Activated CD8-positive, alpha-beta T cell treated with anti-CD3 and anti-CD28 coated beads for 36 hours (primary cell): ENCODE measurements around the gene DNAH11. TPM values are rescaled to one million over a fixed set of nuclear protein-coding genes. Genes with fewer than 3 reads are reported as not detected.

Source experiments
- ATAC-seq: fragments of 200-7000 bp; cut with Tn5 transposase; one replicate; pipeline ENCODE4 v1.10.0; 2021; ENCODE audit warnings: mild to moderate bottlenecking, moderate library complexity
- CTCF ChIA-PET: fragments of 350-600 bp; sonication (Branson Sonifier 250); formaldehyde crosslinking; loops from one replicate; lab custom pipeline; 2021; ENCODE audit warnings: antibody characterized with exemption; lab: Charles Lee
- POLR2A ChIA-PET: fragments of 350-600 bp; sonication (Branson Sonifier 250); formaldehyde crosslinking; loops from one replicate; lab custom pipeline; 2021; ENCODE audit warnings: antibody characterized with exemption; lab: Charles Lee
- DNase-seq: peaks from one replicate; pipeline ENCODE4 v3.0.0-alpha.2; 2020
- H3K27ac Mint-ChIP-seq: one replicate; pipeline ENCODE4 v1.8.0; 2021; ENCODE audit warnings: mild to moderate bottlenecking, mixed read lengths
- H3K27me3 Mint-ChIP-seq: one replicate; pipeline ENCODE4 v1.8.0; 2021; ENCODE audit warnings: mixed read lengths
- H3K36me3 Mint-ChIP-seq: one replicate; pipeline ENCODE4 v1.8.0; 2021; ENCODE audit warnings: low read depth, mixed read lengths
- H3K4me1 Mint-ChIP-seq: one replicate; pipeline ENCODE4 v1.8.0; 2021; ENCODE audit warnings: low read depth, mixed read lengths
- H3K4me3 Mint-ChIP-seq: one replicate; pipeline ENCODE4 v1.8.0; 2021; ENCODE audit warnings: mild to moderate bottlenecking, moderate library complexity, mixed read lengths
- H3K9me3 Mint-ChIP-seq: one replicate; pipeline ENCODE4 v1.8.0; 2021; ENCODE audit warnings: mixed read lengths
- CTCF ChIP-seq: fragments of 200-600 bp; IDR thresholded peaks from one replicate; pipeline ENCODE4 v1.8.0; 2022; ENCODE audit warnings: antibody characterized with exemption, mild to moderate bottlenecking
- intact Hi-C: fragments of 100-400 bp; cut with micrococcal nuclease; formaldehyde crosslinking; loops from one replicate; pipeline ENCODE4 v1.10.0; 2022
- total RNA-seq, 2 experiments: library from RNA; stranded (reverse); gene quantifications; one replicate each; pipeline ENCODE4 v1.2.3, GENCODE V29; 2021

Gene DNAH11
- total RNA-seq, 2 experiments from 2014 or later = 2.3 to 2.7 TPM

- no peaks in the 10 kb centered on the region for H3K9me3 Mint-ChIP-seq
- no peak overlapping the region for H3K27ac Mint-ChIP-seq
- POLR2A ChIA-PET = no interaction called here
- intact Hi-C loops = no loop called here
- CTCF ChIA-PET = no interaction called here
- no peaks in the 10 kb centered on the region for H3K36me3 Mint-ChIP-seq
- no peak overlapping the region for H3K4me3 Mint-ChIP-seq
- no peaks in the 10 kb centered on the region for H3K4me1 Mint-ChIP-seq
- ATAC-seq (no peak), DNase-seq (no peak)
- no peaks in the 10 kb centered on the region for H3K27me3 Mint-ChIP-seq
- no peak for TF ChIP-seq CTCF
Observed at GRCh38 chr7:21616796-21617436, 74.1 kb downstream of the DNAH11 start.

DNA sequence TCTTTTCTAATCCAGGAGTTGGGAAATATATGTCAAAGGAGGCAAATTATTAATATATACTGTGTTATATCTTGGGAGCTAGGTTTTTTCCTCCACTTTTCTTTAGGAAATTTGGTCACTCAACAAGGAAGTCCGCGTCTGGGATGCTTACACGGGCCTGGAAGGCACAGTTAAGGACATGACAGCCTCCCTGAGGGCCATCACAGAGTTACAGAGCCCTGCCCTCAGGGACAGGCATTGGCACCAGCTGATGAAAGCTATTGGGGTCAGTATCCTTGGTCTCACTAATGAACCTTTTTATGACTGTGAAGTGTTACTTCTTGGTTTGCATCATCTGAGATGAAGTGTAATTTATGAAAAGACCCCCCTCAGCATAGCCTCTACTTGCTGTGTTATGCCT, 74.7 kb downstream of the DNAH11 start:
- ChIA-PET POLR2A (no interaction called here), CTCF (no interaction called here)
- no peaks in the 10 kb centered on the region for H3K27me3 Mint-ChIP-seq
- no peaks in the 10 kb centered on the region for H3K4me1 Mint-ChIP-seq
- H3K4me3 Mint-ChIP-seq = no peak overlapping the region
- intact Hi-C loops = no loop called here
- TF ChIP-seq CTCF = no peak
- H3K36me3 Mint-ChIP-seq = no peaks in the 10 kb centered on the region
- ATAC-seq = no peak
- DNase-seq = no peak
- H3K9me3 Mint-ChIP-seq = no peaks in the 10 kb centered on the region
- H3K27ac Mint-ChIP-seq = no peak overlapping the region

DNA sequence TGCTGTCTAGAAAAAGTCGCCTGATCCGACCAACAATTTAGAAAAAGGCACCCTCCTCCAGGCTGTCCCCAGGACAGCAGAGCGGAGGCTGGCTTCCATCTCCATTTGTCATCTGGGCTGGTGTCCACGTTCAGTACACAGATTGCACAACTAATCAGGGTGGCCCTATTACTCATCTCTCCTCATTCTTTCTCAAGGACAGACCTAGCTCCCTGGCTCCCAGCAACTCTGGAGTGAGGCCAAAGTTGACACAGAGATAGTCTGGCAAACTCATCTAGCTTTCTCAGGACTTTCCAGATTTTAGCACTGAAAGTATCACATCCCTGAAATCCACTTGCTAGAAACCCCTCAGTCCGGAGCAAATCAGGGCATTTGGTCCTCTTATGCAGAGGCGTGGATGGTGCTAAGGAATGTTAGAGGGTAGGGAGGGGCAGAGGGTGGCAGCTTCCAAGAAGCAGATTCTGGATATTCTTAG, 75.1 kb downstream of the DNAH11 start:
- intact Hi-C loops = no loop called here
- POLR2A ChIA-PET = no interaction called here

GRCh38 chr7:21618706-21619105, 75.9 kb downstream of the DNAH11 start:
- Mint-ChIP-seq H3K27ac (no peak overlapping the region), H3K27me3 (no peaks in the 10 kb centered on the region), H3K9me3 (no peaks in the 10 kb centered on the region), H3K4me3 (no peak overlapping the region), H3K4me1 (no peaks in the 10 kb centered on the region), H3K36me3 (no peaks in the 10 kb centered on the region)
- CTCF ChIA-PET = no interaction called here
- intact Hi-C loops = no loop called here
- no peak for ATAC-seq
- POLR2A ChIA-PET = no interaction called here
- TF ChIP-seq CTCF = no peak
- no peak for DNase-seq

More for the DNA sequence above, 75.1 kb downstream of the DNAH11 start:
- CTCF ChIA-PET = no interaction called here
- DNase-seq (no peak), ATAC-seq (no peak)
- Mint-ChIP-seq H3K4me1 (no peaks in the 10 kb centered on the region), H3K9me3 (no peaks in the 10 kb centered on the region), H3K36me3 (no peaks in the 10 kb centered on the region), H3K27ac (no peak overlapping the region), H3K27me3 (no peaks in the 10 kb centered on the region), H3K4me3 (no peak overlapping the region)
- TF ChIP-seq CTCF = no peak

GRCh38 chr7:21620054-21620453, 77.2 kb downstream of the DNAH11 start:
- ATAC-seq (no peak), DNase-seq (no peak)
- TF ChIP-seq CTCF = no peak
- ChIA-PET CTCF (no interaction called here), POLR2A (no interaction called here)
- Mint-ChIP-seq H3K4me1 (no peaks in the 10 kb centered on the region), H3K36me3 (no peaks in the 10 kb centered on the region), H3K27me3 (no peaks in the 10 kb centered on the region), H3K9me3 (no peaks in the 10 kb centered on the region), H3K27ac (no peak overlapping the region), H3K4me3 (no peak overlapping the region)
- intact Hi-C loops = no loop called here
